GM18861 (cell line): ENCODE measurements around the gene APRT.

Experiments
- ATAC-seq: cut with Tn5 transposase; IDR thresholded peaks from one replicate; pipeline ENCODE4 v1.9.1; 2021; ENCODE audit not compliant: unreplicated experiment

The APRT gene

DNA sequence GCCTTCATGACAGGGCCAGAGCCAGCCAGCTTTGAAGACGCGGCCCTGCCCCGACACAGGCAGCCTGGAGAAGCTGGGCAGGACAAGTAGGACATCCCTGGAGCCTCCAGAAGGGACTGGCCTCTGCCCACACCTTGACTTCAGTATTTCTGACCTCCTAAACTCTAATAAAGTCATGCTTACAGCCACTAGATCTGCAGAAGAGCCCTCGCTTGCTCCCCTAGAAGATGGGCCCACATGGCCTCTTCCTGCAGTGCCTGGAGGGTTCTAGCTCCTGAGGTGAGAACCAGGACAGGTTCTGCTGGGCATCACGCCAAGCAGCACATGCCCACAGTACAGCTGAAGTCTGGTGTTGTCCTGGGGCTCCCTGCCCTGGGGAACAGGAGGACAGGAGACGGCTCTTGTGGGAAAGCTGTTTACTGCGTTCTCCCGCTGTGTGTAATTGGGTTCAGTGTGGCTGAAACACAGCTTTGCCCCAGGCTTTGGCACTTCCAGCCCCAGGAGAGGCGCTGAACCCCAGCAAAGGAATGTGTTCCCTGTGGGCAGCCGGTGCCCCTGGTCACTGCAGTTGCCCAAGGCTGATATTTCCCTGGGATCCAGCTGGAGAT, 2.6 kb downstream of the APRT start:
- no peak for ATAC-seq

DNA sequence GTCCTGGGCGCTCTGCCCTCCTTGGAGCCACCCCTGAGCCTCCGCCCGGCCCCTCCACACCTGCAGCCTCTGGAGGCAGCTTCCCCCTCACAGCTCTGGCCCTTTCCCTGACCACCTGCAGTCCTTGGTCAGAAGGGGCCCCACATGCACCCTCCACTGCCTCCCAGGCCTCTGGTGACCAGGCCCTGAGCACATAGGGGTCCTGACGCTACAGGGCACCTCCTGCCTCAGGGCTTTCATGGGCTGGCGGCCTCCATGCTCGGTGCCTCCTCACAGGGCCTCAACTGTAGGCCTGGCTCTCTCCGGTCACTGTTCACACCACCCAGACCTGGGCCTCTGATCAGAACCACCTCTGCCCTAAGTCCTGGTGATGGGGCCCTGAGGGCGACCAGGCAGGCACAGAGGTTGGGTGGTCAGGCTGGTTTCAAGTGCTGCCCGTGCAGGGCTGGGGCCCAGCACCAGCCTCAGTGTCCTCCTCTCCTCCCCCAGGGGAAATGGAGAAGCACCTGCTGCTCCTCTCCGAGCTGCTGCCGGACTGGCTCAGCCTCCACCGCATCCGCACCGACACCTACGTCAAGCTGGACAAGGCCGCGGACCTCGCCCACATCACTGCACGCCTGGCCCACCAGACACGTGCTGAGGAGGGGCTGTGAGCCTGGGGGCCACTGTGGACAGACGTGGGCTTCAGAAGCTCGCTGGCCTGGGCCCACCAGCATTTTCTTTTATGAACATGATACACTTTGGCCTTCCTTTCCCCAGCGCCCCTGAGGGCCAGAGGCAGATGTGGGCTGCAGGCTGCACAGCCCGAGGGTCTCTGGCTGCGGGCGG, 3.9 kb downstream of the APRT start:
- ATAC-seq = no peak

DNA sequence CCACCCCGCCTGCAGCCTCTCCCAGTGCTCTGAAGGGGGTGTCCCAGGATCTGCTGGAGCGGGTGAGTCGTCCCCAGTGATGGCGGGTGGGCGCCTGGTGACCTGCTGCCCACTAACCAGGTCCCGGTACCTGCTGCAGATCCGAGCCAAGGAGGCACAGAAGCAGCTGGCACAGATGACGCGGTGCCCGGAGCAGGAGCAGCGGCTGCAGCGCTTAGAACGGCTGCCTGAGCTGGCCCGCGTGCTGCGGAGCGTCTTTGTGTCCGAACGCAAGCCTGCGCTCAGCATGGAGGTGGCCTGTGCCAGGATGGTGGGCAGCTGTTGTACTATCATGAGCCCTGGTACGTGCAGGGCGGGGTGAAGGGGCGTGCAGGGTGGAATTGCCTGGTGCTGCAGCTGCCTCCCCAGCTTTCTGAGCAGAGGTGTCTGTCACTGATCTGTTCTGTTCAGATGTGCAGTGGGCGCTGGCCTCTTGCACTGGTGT, 4.5 kb downstream of the APRT start:
- no peak for ATAC-seq

DNA sequence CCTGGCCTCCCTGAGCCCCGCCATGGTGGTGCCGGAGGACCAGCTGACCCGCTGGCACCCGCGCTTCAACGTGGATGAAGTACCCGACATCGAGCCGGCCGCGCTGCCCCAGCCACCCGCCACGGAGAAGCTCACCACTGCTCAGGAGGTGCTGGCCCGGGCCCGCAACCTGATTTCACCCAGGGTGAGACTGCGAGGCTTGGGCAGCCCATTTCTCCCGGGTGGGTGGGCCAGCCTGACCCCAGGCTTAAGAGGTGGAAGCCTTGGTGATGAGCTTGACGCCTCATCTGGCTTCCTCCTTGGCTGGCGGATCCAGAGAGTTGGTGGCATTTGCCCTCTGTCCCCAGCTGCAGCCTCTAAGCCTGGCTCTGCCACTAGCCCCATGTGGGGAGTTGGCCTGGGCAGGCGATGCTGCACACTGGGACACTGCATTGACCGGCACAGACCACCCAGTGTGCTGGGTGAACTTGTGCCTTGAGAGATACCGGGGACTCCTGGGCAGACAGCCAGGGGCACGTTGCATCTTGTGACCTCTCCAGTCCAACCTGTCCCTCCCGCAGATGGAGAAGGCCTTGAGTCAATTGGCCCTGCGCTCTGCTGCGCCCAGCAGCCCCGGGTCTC, 5.1 kb downstream of the APRT start:
- no peak for ATAC-seq

DNA sequence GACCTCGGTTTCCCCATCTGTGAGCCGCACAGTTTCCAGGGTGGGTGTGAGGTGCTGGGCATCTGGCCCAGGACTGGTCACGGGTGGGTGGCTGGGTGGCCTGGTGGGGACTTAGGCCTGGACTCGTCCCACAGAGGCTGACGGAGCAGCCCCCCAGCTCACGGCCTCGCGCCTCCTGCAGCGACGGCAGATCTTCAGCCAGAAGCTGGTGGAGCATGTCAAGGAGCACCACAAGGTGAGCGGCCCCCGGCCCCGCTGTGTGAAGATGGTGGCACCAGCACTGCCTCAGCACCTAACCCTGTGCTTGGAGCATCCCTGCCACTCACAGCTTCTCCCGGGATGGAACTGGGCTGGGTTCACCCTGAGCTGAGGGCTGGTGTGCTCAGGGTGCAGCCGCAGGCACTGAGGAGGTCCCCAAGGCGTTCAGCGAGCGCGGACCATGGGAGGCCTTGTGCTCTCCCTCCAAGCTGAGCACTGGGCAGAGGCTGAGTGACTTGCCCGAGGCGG, 5.8 kb downstream of the APRT start:
- no peak for ATAC-seq

DNA sequence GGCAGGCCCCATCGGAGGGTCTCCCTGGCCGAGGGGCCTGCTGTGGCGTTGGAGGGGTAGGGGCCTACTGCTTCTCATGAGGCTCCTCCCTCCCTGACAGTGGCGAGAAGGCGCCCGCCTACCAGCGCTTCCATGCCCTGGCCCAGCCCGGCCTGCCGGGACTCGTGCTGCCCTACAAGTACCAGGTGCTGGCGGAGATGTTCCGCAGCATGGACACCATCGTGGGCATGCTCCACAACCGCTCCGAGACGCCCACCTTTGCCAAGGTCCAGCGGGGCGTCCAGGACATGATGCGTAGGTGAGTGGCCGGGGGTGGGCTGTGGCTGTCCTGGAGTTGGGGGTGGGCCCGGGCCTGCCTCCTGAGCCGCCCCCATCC, 6.4 kb downstream of the APRT start:
- no peak for ATAC-seq

DNA sequence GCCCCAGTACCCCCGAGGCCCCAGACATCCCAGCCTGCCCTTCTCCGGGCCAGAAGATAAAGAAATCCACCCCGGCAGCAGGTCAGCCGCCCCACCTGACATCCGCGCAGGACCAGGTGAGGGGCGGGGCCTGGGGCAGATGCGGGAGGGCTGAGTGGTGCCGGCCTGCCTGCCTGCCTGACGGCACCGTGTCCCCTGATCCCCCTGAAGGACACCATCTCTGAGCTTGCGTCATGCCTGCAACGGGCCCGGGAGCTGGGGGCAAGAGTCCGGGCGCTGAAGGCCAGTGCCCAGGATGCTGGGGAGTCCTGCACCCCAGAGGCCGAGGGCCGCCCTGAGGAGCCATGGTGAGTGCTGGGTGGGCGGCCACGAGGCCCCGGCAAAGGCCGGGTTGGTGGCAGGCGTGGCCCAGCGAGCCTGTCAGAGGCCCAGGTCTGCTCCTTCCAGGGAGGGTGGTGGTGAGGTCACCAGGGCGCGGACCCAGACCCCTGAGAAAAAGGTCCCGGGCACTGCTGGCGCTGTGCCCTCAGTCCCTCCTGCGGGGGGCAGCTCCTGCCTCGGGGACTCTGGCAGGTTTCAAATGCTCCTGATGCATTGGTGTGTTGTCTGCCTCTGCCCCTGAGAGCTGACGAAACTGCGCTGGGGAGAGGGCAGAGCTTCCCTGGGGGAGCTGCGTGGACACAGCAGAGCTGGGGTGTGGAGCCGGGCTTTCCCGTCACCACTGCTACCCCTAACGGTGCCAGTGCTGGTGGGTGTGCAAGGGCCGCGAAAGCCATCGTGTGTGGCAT, 7.0 kb downstream of the APRT start:
- ATAC-seq = no peak

DNA sequence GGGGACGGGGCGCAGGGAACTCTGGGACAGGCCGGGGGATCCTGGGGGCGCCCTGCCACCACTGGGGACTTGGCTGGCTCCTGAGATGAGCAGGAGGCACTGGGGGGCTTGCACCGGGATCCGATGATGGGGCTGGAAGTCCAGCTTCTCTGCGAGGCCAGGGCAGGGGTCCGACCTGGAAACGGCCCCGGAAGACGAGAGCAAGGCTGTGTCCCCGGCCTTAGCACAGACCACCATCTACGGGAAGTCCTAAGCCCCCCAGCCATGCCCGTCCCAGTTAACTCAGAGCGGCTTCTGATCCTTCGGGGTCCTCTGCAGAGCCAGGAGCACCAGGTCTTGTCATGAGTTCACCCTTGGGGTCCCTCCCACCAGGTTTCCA, 7.6 kb downstream of the APRT start:
- ATAC-seq = no peak

DNA sequence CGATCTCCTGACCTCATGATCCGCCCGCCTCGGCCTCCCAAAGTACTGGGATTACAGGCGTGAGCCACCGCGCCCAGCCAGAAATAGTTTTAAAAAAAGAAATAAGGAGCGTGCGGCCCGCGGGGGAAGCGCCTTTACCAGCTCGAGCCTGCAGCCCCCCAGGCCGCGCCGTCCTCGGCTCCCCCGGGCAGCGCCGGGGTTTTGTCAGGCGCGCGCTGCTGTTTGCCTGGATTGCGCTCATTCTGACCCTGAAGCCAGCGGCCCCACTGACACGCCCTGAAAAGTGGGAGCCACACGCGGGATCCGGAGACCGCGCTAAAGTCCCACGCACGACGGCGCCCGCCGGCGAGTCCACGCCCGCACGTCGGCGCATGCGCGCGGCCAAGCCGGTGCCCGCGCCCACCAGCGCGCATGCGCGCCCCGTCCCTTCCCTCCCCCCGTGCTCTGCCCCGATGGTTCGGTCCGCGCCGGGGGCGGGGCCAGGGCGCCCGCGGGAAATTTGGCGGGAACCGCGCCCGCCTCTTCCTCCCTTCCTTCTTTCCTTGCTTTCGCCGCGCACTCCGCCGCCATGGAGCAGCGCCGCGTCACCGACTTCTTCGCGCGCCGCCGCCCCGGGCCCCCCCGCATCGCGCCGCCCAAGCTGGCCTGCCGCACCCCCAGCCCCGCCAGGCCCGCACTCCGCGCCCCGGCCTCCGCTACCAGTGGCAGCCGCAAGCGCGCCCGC, 8.3 kb downstream of the APRT start, which contains the start of gene CDT1:
TSS of gene CDT1 (plus strand) at position 526 of the 724 bp plus-strand sequence. CDS start at position 569, 43 bp downstream.
- peak; percentile 38 for ATAC-seq

DNA sequence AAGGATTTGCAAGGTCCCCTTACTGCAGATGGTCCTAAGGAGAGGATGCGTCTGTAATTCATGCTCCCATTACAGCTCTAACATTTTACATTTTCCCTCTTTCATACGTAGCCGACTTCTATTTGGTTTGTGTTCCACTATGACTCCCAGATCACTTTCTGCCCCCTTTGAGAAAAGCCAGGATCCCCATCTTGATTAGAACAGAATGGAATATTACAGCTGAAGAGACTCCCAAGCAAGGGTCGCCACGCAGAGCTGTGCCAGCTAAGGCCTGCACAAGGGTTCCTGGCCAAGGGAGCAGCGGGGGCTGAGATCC, 11.5 kb downstream of the APRT start:
- no peak for ATAC-seq

DNA sequence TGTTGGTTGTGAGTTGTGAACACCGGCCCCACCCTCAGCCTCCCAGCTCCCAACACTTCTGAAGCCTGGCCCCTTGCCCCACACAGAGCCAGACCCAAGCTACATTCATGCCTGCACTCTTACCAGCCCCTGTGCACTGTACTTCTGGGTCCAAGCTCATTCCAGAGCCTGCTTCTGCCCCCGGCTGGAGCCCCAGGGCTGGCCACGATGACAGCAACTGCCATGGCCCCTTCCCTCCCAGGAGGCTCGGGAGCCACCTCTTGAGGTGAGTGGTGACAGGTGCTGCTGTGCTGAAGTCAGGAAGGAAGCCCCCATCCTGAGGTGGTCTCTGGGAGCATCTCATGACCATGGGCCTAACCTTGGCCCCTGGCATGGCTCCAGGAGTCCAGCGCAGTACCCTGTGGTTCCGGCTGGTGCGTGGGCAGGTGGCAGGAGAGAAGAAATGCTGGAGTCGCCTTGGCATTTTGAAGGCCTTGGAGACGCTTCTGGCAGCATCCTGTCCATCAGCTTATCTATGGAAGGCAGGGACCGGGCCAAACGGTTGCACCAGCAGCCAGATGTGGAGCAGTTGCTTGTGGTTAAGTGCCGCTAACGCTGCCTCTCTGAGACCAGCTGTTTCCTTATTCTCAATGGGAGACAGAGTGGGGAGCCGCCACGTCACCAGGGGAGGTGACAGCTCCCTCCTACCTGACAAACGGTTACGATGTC, 12.0 kb downstream of the APRT start:
- ATAC-seq = no peak

DNA sequence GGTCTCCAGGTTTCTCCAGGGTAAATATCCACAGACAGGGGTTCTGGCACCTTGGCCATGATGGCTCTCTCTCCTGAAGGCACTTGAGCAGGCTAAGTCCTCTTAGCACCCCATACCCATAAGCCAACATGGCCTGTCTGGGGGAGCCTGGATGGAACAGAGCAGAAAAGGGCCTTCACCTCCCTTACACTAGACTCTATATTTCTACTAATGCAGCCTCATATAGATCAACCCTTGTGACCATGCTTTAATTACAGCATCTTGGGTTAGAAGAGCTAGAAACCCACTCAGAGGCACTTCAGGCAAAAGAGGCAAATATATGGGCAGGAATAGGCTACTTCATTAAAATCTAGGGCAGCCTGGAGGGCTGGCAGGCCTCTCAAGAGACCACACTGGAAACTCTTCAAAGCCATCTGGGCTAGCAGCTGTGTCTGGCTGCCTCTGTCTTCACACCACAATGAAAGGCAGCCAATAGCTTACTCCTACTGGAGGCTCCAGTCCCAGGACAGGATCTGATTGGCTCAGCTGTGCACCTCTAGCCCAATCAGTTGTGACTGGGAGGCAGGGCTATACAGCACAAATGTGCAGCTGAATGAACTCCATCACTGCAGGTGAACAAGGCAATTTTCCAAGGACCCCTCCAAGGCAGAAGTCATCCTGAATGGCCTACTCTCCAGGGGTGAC, 12.8 kb downstream of the APRT start:
- no peak for ATAC-seq

DNA sequence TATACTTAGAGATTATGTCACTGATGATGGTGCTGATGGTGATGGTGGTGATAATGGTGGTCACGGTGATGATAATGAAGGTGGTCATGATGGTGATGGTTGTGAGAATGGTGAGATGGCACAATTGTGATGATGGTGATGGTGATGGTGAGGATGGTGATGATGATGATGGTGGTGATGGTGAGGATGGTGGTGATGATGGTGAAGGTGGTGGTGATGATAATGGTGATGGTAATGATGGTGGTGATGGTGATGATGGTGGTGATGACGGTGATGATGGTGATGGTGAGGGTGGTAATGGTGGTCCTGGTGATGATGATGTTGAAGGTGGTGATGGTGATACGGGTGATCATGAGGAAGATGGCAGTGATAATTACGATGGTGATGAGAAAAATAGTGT, 13.7 kb downstream of the APRT start:
- ATAC-seq = no peak

DNA sequence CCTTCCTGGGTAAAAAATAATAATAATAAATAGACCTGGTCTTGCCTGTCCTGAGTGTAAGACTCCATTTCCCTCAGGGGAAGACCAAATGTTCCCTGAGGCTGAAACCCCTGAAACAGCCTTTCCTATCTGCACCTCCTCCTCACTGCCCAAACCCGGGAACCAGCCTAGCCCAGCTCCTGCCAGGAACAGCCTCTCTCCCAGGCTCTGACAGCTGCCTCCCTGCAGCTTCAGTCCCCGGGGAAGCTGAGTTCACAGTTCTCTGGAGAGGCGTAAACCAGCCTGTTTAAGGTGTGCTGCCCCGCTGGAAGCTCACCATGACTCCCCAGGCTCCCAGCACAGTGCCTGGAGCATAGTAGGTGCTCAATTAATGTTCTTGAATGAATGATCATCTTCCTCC, 15.4 kb downstream of the APRT start:
- no peak for ATAC-seq

DNA sequence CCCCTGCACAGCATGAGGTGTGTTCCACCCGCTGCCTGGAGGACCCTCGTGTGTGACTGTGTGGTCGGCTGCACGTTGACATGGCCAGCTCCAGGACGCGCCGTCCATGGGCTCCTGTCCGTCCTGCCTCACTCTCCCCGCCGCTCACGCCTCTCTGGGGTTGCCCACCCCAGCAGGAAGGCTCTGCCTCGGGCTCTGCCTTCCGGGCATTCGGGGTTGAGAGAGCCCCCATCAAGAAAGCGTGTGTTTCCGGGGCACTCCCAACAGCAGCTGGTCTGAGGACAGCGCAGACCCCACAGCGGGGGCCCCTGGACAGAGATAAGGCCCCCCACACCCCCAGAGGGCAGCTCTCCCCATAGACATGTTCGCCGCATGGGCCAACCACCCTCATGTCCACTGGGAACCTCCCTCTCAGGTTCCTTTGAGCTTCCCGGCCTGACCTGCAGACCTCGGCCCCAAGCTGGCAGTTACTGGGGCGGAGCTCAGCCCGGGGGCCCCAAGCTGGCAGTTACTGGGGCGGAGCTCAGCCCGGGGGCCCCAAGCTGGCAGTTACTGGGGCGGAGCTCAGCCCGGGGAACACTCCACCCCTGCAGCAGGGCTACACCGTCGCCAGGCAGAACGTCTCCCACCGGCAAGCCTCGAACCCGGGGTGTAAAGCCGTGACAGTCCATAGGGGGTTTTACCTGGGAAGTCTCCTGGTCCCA, 18.3 kb downstream of the APRT start:
- no peak for ATAC-seq

DNA sequence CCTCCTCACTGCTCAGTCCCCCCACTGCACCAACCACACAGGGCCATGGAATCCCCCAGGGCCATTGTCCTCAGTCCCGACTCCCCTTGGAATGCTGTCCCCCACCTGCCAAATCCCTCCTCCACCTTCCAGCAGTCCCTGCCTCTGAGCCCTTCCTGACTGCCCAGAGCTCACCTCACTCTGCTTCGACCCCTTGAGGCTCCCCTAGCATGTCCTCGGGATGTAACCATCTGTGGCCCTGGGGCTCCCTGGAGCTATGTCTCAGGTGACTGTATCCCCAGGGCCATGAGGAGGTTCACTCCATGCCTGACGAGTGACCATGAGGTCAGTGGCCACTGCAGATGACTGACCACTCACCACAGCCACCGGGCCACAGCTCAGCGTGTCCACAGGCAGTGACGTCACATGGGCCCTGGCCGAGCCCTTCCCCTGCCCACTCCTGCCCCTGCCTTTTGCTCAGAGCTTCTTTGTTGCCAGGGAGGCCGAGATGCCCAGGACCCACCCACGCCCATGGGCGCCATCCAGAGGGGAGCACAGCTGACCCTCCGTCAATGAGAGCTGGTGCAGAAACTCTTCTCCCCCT, 19.0 kb downstream of the APRT start:
- no peak for ATAC-seq

DNA sequence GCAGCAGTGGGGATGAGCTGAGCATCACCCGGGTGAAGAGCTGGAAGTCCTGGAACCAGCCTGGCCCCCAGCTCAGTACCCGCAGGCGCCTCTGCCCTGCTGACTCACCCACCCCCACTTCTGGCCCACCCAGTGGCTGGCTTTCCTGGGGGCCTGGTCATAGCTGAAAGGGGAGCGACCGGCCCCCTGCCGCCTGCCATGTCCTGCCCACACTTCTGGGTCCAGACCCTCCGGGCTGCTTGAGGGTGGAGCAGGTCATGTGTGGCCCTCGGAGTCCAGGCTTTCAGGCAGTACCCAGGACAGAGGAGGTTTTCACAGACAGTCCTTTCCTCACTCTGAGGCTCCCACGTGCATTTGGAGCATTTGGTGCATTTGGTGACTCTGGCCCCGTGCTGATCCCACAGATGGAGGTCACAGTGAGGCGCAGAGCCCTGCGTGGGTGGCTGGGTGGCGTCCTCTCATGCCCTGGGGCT, 19.6 kb downstream of the APRT start:
- ATAC-seq = no peak
